ENCODE data around the gene STK4.
"Not testable (repeated sequence)": the region's sequence is repeated elsewhere in the genome, so short reads cannot be mapped to it uniquely, and the experiment has no call there.

STK4 gene

GRCh38 chr20:44990425-44990824 lies 24.1 kb downstream of the STK4 start:
- no peak for DNase-seq

- DNase-seq: no peak
Measured at GRCh38 chr20:44990957-44991356, 24.6 kb downstream of the STK4 start.

GRCh38 chr20:44993343-44993742 lies 27.0 kb downstream of the STK4 start:
- DNase-seq: no peak

- no peak for DNase-seq
Measured at GRCh38 chr20:44997171-44997570, 30.9 kb downstream of the STK4 start.

GRCh38 chr20:44997668-44998067 lies 31.4 kb downstream of the STK4 start:
- DNase-seq: no peak

GRCh38 chr20:45008521-45009049 lies 42.3 kb downstream of the STK4 start:
- DNase-seq: no peak

- no peak for DNase-seq
Measured at GRCh38 chr20:45010399-45010828, 44.1 kb downstream of the STK4 start.

GRCh38 chr20:45011108-45011526 lies 44.8 kb downstream of the STK4 start:
- no peak for DNase-seq

- no peak for DNase-seq
Measured at GRCh38 chr20:45012682-45013302, 46.5 kb downstream of the STK4 start.

- DNase-seq: not testable (repeated sequence)
Measured at GRCh38 chr20:45014131-45014530, 47.8 kb downstream of the STK4 start.

- DNase-seq: no peak
Measured at GRCh38 chr20:45014671-45015415, 48.5 kb downstream of the STK4 start.

- DNase-seq: no peak
Measured at GRCh38 chr20:45016089-45016671, 49.9 kb downstream of the STK4 start.

GRCh38 chr20:45017281-45017680 lies 51.0 kb downstream of the STK4 start:
- no peak for DNase-seq

GRCh38 chr20:45017857-45018256 lies 51.5 kb downstream of the STK4 start:
- no peak for DNase-seq

GRCh38 chr20:45019027-45019761 lies 52.9 kb downstream of the STK4 start:
- DNase-seq: no peak

GRCh38 chr20:45019762-45020123 lies 53.4 kb downstream of the STK4 start:
- DNase-seq: no peak

GRCh38 chr20:45020236-45020886 lies 54.0 kb downstream of the STK4 start:
- DNase-seq: no peak

GRCh38 chr20:45021631-45022030 lies 55.3 kb downstream of the STK4 start:
- DNase-seq: no peak

- DNase-seq: not testable (repeated sequence)
Measured at GRCh38 chr20:45023140-45023539, 56.8 kb downstream of the STK4 start.

GRCh38 chr20:45028424-45029136 lies 62.3 kb downstream of the STK4 start:
- DNase-seq: no peak

GRCh38 chr20:45029884-45030283 lies 63.6 kb downstream of the STK4 start:
- DNase-seq: no peak

- DNase-seq: no peak
Measured at GRCh38 chr20:45032276-45032675, 66.0 kb downstream of the STK4 start.
